ENCODE results near the gene C3orf18.

DNA sequence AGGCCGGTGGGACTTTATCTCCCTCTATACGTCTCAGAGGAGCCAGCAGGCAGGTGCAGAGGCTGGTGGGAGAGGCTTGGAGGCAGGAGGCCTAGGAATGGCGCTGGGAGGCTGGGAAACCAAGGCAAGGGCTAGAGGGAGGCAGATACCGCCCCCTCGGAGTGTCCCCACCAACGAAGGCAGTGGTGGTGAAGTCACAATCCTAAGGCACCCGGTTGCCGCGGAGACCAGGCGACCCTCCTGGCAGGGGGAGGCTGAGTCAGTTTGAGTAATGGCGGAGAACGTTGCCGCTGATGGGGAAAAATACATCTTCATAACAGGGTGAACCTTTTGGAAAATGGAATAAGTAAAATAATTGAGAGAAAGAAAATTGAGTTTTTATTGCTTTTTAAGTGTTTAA is 34.2 kb downstream of the C3orf18 start:
- TF ChIP-seq, protein P1, sequence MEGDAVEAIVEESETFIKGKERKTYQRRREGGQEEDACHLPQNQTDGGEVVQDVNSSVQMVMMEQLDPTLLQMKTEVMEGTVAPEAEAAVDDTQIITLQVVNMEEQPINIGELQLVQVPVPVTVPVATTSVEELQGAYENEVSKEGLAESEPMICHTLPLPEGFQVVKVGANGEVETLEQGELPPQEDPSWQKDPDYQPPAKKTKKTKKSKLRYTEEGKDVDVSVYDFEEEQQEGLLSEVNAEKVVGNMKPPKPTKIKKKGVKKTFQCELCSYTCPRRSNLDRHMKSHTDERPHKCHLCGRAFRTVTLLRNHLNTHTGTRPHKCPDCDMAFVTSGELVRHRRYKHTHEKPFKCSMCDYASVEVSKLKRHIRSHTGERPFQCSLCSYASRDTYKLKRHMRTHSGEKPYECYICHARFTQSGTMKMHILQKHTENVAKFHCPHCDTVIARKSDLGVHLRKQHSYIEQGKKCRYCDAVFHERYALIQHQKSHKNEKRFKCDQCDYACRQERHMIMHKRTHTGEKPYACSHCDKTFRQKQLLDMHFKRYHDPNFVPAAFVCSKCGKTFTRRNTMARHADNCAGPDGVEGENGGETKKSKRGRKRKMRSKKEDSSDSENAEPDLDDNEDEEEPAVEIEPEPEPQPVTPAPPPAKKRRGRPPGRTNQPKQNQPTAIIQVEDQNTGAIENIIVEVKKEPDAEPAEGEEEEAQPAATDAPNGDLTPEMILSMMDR (tag by site-specific recombination; IDR thresholded peaks at IDR 0.05), result no peak
- TF ChIP-seq YY1 (tag by site-specific recombination; IDR thresholded peaks at IDR 0.05) (no peak), ZNF274 (IDR thresholded peaks at IDR 0.05; ENCODE audit: low read length) (no peak), ZNF274 (tag by site-specific recombination; IDR thresholded peaks at IDR 0.05; ENCODE audit: borderline replicate concordance) (no peak), ZNF521 (tag by site-specific recombination; IDR thresholded peaks at IDR 0.05) (no peak), ZBTB49 (tag by site-specific recombination; IDR thresholded peaks at IDR 0.05; ENCODE audit: low read depth) (no peak), ZNF184 (tag by site-specific recombination; IDR thresholded peaks at IDR 0.05) (no peak), KLF16 (tag by site-specific recombination; IDR thresholded peaks at IDR 0.05) (no peak), ZBTB21 (tag by site-specific recombination; IDR thresholded peaks at IDR 0.05) (no peak), ZNF157 (tag by site-specific recombination; IDR thresholded peaks at IDR 0.05) (no peak), TCF7L2 (IDR thresholded peaks at IDR 0.05; ENCODE audit: borderline replicate concordance, low read depth, low read length) (no peak), ZNF48 (tag by site-specific recombination; IDR thresholded peaks at IDR 0.05) (no peak), REST (tag by site-specific recombination; IDR thresholded peaks at IDR 0.05) (no peak)
- TF ChIP-seq, protein P2, sequence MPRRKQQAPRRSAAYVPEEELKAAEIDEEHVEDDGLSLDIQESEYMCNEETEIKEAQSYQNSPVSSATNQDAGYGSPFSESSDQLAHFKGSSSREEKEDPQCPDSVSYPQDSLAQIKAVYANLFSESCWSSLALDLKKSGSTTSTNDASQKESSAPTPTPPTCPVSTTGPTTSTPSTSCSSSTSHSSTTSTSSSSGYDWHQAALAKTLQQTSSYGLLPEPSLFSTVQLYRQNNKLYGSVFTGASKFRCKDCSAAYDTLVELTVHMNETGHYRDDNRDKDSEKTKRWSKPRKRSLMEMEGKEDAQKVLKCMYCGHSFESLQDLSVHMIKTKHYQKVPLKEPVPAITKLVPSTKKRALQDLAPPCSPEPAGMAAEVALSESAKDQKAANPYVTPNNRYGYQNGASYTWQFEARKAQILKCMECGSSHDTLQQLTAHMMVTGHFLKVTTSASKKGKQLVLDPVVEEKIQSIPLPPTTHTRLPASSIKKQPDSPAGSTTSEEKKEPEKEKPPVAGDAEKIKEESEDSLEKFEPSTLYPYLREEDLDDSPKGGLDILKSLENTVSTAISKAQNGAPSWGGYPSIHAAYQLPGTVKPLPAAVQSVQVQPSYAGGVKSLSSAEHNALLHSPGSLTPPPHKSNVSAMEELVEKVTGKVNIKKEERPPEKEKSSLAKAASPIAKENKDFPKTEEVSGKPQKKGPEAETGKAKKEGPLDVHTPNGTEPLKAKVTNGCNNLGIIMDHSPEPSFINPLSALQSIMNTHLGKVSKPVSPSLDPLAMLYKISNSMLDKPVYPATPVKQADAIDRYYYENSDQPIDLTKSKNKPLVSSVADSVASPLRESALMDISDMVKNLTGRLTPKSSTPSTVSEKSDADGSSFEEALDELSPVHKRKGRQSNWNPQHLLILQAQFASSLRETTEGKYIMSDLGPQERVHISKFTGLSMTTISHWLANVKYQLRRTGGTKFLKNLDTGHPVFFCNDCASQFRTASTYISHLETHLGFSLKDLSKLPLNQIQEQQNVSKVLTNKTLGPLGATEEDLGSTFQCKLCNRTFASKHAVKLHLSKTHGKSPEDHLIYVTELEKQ (tag by site-specific recombination; IDR thresholded peaks at IDR 0.05; ENCODE audit: borderline replicate concordance), result no peak

Data from HEK293 (cell line).